ENCODE results near the gene ZIC1.

DNA sequence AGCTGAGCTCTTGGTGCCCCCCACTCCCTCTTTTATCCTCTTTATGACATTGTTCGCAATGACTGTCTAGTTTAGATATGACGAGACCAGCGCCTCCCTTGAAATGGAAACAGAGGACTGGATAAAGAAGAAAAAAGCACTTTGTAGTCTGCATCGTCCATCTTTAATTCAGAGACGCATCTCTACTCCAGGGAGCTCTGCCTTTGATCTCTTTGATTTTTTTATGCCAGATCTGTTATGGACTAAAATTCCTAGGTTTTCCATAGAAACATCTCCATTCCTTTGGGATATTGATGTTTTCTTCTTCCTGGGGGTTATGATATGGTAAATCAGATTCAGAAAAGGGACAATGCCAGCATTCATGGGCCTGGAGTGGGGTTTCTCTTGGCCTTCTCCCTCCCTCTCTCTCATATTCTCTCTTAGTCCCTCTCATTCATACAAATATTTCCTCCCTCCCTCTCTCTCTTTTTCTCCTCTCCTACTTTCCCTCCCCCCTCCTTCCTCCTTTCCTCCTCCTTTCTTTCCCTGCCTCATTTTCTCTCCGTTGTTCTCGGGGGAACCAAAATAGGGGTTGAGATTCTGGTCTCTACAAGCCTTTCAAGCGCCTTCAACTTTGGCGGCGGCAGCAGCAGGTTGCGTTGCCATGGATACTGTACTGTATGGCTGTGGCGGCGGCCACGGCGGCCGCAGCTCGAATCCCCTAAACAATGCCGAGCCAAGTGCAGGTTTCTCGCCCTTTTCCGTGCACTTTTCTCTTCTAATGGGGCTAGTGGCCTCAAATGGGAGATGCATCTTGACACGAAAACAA, 48.3 kb upstream of the ZIC1 start:
- TF ChIP-seq ETS1 (conservative IDR thresholded peaks at IDR 0.05; ENCODE audit: control insufficient read depth, low read depth, low read length): no peak
- no peak for TF ChIP-seq NFIC (IDR thresholded peaks at IDR 0.05)
- TF ChIP-seq ZNF274 (IDR thresholded peaks at IDR 0.05; ENCODE audit: borderline replicate concordance, low read depth, low read length): no peak
- no peak for TF ChIP-seq GABPB1 (CRISPR knock-in tag; IDR thresholded peaks at IDR 0.05)
- TF ChIP-seq PURB (CRISPR knock-in tag; IDR thresholded peaks at IDR 0.05; ENCODE audit: low read depth): no peak
- no peak for TF ChIP-seq CHD2 (IDR thresholded peaks at IDR 0.05; ENCODE audit: low read depth, low read length)
- no peak for TF ChIP-seq KDM4B (IDR thresholded peaks at IDR 0.05; ENCODE audit: borderline replicate concordance in 2 of 2, low read depth in 1 of 2)
- TF ChIP-seq CBX5 (IDR thresholded peaks at IDR 0.05; ENCODE audit: borderline replicate concordance, low read depth): no peak
- TF ChIP-seq, protein P1, sequence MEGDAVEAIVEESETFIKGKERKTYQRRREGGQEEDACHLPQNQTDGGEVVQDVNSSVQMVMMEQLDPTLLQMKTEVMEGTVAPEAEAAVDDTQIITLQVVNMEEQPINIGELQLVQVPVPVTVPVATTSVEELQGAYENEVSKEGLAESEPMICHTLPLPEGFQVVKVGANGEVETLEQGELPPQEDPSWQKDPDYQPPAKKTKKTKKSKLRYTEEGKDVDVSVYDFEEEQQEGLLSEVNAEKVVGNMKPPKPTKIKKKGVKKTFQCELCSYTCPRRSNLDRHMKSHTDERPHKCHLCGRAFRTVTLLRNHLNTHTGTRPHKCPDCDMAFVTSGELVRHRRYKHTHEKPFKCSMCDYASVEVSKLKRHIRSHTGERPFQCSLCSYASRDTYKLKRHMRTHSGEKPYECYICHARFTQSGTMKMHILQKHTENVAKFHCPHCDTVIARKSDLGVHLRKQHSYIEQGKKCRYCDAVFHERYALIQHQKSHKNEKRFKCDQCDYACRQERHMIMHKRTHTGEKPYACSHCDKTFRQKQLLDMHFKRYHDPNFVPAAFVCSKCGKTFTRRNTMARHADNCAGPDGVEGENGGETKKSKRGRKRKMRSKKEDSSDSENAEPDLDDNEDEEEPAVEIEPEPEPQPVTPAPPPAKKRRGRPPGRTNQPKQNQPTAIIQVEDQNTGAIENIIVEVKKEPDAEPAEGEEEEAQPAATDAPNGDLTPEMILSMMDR (IDR thresholded peaks at IDR 0.05 in 2 of 3, conservative IDR thresholded peaks at IDR 0.05 in 1 of 3; ENCODE audit: insufficient read depth in 2 of 3, low read depth in 1 of 3, low read length in 3 of 3): no peak
